ENCODE measurements around the gene LIMS4. TPM values are rescaled to one million over a fixed set of nuclear protein-coding genes. Genes with fewer than 3 reads are reported as not detected.
"Not testable (repeated sequence)": the region's sequence is repeated elsewhere in the genome, so short reads cannot be mapped to it uniquely, and the experiment has no call there.

The LIMS4 gene
- total and polyA plus RNA-seq, 2 of the 8 experiments (the other 6 are each of a cell fraction or from before 2014, with no cell fraction given) = 0.44 TPM; not detected in 1

DNA sequence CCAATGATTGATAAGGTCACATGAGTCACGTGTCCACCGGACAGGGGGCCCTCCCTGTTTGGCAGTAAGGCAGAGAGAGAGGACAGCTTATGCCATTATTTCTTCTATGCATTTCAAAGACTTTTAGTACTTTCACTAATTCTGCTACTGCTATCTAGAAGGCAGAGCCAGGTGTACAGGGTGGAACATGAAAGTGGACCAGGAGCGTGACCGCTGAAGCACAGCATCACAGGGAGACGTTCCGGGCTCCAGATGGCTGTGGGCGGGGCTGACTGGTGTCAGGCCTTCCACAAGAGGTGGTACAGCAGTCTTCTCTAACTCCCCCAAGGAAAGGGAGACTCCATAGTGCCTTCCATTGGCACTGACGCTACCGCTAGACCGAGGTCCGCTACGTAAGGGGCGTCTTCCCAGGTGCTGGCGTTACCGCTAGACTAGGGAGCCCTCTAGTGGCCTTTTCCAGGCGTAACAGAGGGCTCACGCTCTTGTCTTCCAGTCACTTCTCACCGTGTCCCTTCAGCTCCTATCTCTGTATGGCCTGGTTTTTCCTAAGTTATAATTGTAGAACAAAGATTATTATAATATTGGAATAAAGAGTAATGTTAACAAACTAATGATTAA lies 71.5 kb downstream of the LIMS4 start:
- H3K9ac ChIP-seq (replicated peaks in 1 of 4; ENCODE audit: extremely low read depth in 1 of 4, low read depth in 3 of 4, low read length in 3 of 4); H3K27me3 ChIP-seq (replicated peaks in 1 of 4; ENCODE audit: control insufficient read depth in 3 of 4, extremely low read depth in 1 of 4, insufficient read depth in 3 of 4, low read length in 3 of 4); H3K23me2 ChIP-seq (ENCODE audit: low read depth, low read length); H3K4me2 ChIP-seq (ENCODE audit: insufficient read depth in 1 of 2, low read depth in 2 of 2, low read length in 2 of 2); H2BK15ac ChIP-seq (ENCODE audit: low read length); H4K8ac ChIP-seq (ENCODE audit: extremely low read depth, insufficient read depth, low read length); H2BK5ac ChIP-seq (ENCODE audit: low read depth, low read length); H3K4ac ChIP-seq (replicated peaks; ENCODE audit: insufficient read length, low read depth, low read length); H3K23ac ChIP-seq (ENCODE audit: insufficient read length); H3K56ac ChIP-seq (replicated peaks; ENCODE audit: insufficient read length, low read depth, low read length); H2BK20ac ChIP-seq (ENCODE audit: low read length); H3K27ac ChIP-seq (ENCODE audit: low read depth, low read length); POLR2A ChIA-PET (ENCODE audit: partially characterized antibody); H3K14ac ChIP-seq (ENCODE audit: insufficient read length); H4K20me1 ChIP-seq (replicated peaks in 1 of 2; ENCODE audit: control insufficient read depth in 1 of 2, insufficient read depth in 2 of 2, low read length in 2 of 2); FAIRE-seq; H4K5ac ChIP-seq (ENCODE audit: insufficient read length, low read depth, low read length); H3K4me3 ChIP-seq (ENCODE audit: extremely low read depth in 1 of 4, insufficient read depth in 2 of 4, low read depth in 3 of 4, low read length in 4 of 4); H3K79me1 ChIP-seq (ENCODE audit: low read depth, low read length); H3K18ac ChIP-seq (ENCODE audit: extremely low read depth, low read length); H3K79me2 ChIP-seq (ENCODE audit: control insufficient read depth in 1 of 2, insufficient read depth in 2 of 2, low read length in 2 of 2); H2AK5ac ChIP-seq (ENCODE audit: low read depth, low read length); H2BK120ac ChIP-seq (replicated peaks; ENCODE audit: low read depth, low read length); H2BK12ac ChIP-seq (ENCODE audit: low read depth, low read length); H3K4me1 ChIP-seq (replicated peaks in 1 of 4; ENCODE audit: control insufficient read depth in 3 of 4, insufficient read depth in 4 of 4, low read length in 3 of 4); H4K91ac ChIP-seq (replicated peaks; ENCODE audit: insufficient read length, low read length); CTCF ChIA-PET (ENCODE audit: partially characterized antibody); H3K36me3 ChIP-seq (ENCODE audit: control insufficient read depth in 2 of 4, insufficient read depth in 4 of 4, low read length in 3 of 4); H2AFZ ChIP-seq (ENCODE audit: low read length); H3K9me3 ChIP-seq (ENCODE audit: insufficient read depth in 2 of 2, low read depth in 1 of 2, low read length in 1 of 2); DNase-seq (ENCODE audit: low read depth in 1 of 2, low spot score in 2 of 2): not testable (repeated sequence)
- WGBS, 2 experiments (ENCODE audit: extremely low coverage in 1 of 2, insufficient coverage in 1 of 2, insufficient read length in 1 of 2, insufficient replicate concordance in 2 of 2, low coverage in 1 of 2, low lambda C conversion rate in 2 of 2, missing lambda C conversion rate in 1 of 2) = no CpG with 5 or more reads among the region's 18 CpGs

DNA sequence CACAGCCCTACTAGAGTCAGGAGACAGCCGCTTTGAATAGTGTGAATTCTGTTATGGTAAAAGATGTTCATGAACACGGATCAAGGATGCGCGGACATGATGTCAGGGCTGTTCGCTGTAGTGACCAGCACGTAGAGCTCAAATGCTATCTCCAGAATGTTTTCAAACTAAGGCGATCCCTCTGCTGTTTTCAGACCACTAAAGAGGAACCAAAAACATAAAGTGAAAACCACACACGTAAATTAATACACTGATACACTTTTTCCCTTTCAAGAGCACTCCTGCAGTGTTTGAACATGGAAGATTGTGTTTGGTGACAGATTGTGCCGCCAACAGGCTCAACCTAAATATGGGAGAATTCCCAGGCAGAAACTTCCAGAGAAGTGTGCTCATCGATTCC lies 73.2 kb downstream of the LIMS4 start:
- H3K23ac ChIP-seq (ENCODE audit: insufficient read length); H3K27ac ChIP-seq (ENCODE audit: low read depth, low read length); DNase-seq (ENCODE audit: low read depth in 1 of 2, low spot score in 2 of 2): not testable (repeated sequence)

More for the DNA sequence above, 73.2 kb downstream of the LIMS4 start:
- H3K27me3 ChIP-seq (replicated peaks in 1 of 4; ENCODE audit: control insufficient read depth in 3 of 4, extremely low read depth in 1 of 4, insufficient read depth in 3 of 4, low read length in 3 of 4); H2AFZ ChIP-seq (ENCODE audit: low read length); H2BK15ac ChIP-seq (ENCODE audit: low read length); H3K4me3 ChIP-seq (ENCODE audit: extremely low read depth in 1 of 4, insufficient read depth in 2 of 4, low read depth in 3 of 4, low read length in 4 of 4); H2BK20ac ChIP-seq (ENCODE audit: low read length); H3K36me3 ChIP-seq (ENCODE audit: control insufficient read depth in 2 of 4, insufficient read depth in 4 of 4, low read length in 3 of 4); CTCF ChIA-PET (ENCODE audit: partially characterized antibody); H3K14ac ChIP-seq (ENCODE audit: insufficient read length); H3K18ac ChIP-seq (ENCODE audit: extremely low read depth, low read length); H2BK12ac ChIP-seq (ENCODE audit: low read depth, low read length); H3K23me2 ChIP-seq (ENCODE audit: low read depth, low read length); H4K8ac ChIP-seq (ENCODE audit: extremely low read depth, insufficient read depth, low read length); H2BK5ac ChIP-seq (ENCODE audit: low read depth, low read length); H3K79me2 ChIP-seq (ENCODE audit: control insufficient read depth in 1 of 2, insufficient read depth in 2 of 2, low read length in 2 of 2); H2AK5ac ChIP-seq (ENCODE audit: low read depth, low read length); H4K91ac ChIP-seq (replicated peaks; ENCODE audit: insufficient read length, low read length); H3K9ac ChIP-seq (replicated peaks in 1 of 4; ENCODE audit: extremely low read depth in 1 of 4, low read depth in 3 of 4, low read length in 3 of 4); H4K20me1 ChIP-seq (replicated peaks in 1 of 2; ENCODE audit: control insufficient read depth in 1 of 2, insufficient read depth in 2 of 2, low read length in 2 of 2); FAIRE-seq; H2BK120ac ChIP-seq (replicated peaks; ENCODE audit: low read depth, low read length); H3K4ac ChIP-seq (replicated peaks; ENCODE audit: insufficient read length, low read depth, low read length); H3K9me3 ChIP-seq (ENCODE audit: insufficient read depth in 2 of 2, low read depth in 1 of 2, low read length in 1 of 2); H3K4me2 ChIP-seq (ENCODE audit: insufficient read depth in 1 of 2, low read depth in 2 of 2, low read length in 2 of 2); POLR2A ChIA-PET (ENCODE audit: partially characterized antibody); H3K4me1 ChIP-seq (replicated peaks in 1 of 4; ENCODE audit: control insufficient read depth in 3 of 4, insufficient read depth in 4 of 4, low read length in 3 of 4); H4K5ac ChIP-seq (ENCODE audit: insufficient read length, low read depth, low read length); H3K56ac ChIP-seq (replicated peaks; ENCODE audit: insufficient read length, low read depth, low read length); H3K79me1 ChIP-seq (ENCODE audit: low read depth, low read length): not testable (repeated sequence)
- no CpG with 5 or more reads among the region's 10 CpGs for WGBS, 2 experiments (ENCODE audit: extremely low coverage in 1 of 2, insufficient coverage in 1 of 2, insufficient read length in 1 of 2, insufficient replicate concordance in 2 of 2, low coverage in 1 of 2, low lambda C conversion rate in 2 of 2, missing lambda C conversion rate in 1 of 2)

Data from H1 (cell line).